Activated CD4-positive, alpha-beta T cell treated with anti-CD3 and anti-CD28 coated beads, Interleukin-10, Interleukin-2, amounts not matched to agents 100 ng/mL and 50 ng/mL, durations not matched to agents 16 hours and 8 hours (primary cell): ENCODE data around the gene GRID2IP.

Source experiments
- DNase-seq: peaks from one replicate; pipeline ENCODE4 v3.0.0-alpha.2; 2020

GRID2IP gene

GRCh38 chr7:6516387-6516983 lies 34.8 kb downstream of the GRID2IP start:
- DNase-seq = peak; percentile 79

DNA sequence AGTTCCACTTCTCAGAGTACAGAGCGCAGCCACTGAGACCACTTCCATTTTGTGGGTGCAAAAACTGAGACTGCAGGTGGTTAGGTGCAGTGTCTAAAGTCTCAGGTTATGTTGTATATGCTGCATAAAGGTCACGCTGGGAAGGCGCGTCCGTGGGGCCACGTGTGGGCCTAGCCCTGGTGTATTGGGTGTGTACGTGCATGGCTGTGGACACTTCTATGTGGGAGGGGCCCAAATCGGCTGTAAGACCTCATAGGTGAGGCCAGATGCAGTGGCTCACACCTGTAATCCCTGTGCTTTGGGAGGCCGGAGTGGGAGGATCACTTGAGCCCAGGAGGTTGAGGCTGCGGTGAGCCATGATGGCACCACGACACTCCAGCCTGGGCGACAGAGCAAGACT lies 37.7 kb downstream of the GRID2IP start:
- no peak for DNase-seq

DNA sequence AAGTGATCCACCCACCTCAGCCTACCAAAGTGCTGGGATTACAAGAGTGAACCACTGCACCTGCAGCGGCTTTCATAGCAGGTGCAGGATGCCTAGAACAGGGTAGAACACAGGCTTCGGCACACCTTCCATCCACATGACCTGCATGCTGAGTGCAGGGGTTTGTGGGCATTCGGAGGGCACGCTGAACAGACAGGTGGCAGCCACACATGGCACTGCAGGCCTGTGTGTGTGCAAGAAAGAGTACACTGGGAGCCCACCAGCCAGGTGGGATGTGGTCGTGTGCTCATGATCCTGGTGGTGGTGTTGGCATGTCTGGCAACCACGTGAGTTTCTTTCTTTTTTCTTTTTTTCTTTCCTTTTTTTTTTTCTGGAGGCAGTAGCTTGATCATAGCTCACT lies 38.4 kb downstream of the GRID2IP start:
- no peak for DNase-seq

- DNase-seq = no peak
Measured at GRCh38 chr7:6510476-6511133, 40.7 kb downstream of the GRID2IP start.

DNA sequence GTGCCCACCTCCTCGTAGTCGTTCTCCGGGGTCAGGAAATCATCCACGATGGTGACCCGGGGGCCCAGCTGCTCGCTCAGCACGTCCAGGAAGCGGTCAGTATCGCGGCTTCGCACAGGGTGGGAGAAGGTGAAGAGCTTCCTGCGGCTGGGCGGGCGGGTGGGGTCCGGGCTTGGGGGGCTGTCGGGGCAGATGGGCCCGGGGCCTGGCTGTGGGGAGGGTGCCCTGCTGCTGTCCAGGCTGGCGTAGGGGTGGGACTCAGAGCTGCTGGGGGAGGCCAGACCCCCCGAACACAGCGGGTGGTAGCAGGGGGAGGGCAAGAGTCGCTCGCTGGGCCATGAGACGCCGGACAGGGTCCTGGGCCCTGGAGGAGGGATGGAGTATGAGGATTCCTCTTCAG lies 42.3 kb downstream of the GRID2IP start:
- DNase-seq = no peak

DNA sequence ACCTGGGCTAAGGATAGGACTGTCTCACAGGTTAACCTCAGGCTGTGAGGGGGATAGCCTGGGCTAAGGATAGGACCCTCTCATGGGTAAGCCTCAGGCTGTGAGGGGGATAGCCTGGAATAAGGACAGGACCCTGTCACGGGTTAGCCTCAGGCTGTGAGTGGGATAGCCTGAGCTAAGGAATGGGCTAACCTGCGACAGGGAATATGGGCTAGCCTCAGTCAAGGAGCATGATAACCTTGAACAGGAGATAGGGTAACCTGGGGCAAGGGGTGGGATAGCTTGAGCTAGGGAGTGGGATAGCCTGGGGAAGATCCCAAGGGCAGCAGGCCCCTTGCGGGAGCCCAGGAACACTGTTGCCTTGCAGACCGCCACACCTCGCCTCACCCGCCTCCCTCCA lies 42.7 kb downstream of the GRID2IP start:
- DNase-seq = no peak

DNA sequence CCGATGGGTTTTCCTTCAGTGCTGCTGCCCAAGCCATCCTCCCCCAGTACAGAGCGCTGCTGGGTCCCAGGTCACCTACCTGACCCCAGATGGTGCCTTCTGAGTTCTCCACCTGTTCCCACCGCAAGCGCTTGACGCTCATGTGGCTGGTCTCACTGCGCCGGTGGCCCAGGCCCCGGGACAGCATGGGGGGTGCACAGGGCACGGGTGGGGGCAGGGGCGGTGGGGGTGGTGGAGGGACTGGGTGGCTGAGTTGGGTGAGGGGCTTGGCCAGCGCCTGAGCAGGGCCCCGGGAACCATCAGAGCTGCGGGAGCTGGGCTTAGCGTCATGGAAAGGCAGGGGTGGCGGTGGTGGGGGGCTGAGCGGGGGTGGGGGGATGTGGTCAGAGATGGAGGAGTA lies 43.4 kb downstream of the GRID2IP start:
- no peak for DNase-seq

- DNase-seq = no peak
Measured at GRCh38 chr7:6505685-6506559, 45.3 kb downstream of the GRID2IP start.

DNA sequence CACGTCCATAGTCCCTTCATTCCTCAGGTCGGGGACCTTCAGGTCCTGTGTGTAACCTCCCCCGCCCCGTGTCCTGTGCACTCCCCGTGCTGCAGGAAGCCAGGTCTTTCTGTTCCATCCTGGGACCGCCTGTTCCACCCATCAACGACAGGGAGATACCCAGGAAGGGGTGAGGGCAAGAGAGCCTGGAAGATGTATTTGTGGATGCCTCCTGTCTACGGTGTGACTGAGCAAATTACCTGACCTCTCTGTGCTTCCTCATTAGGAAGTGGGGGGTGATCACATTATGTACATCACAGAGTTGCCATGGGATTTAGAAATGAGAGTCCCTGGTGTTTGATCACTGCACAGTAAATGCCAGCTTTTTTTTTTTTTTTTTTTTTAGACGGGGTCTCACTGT lies 46.3 kb downstream of the GRID2IP start:
- DNase-seq = no peak

GRCh38 chr7:6502886-6503285 lies 48.4 kb downstream of the GRID2IP start:
- no peak for DNase-seq

GRCh38 chr7:6501586-6502564 lies 49.4 kb downstream of the GRID2IP start:
- DNase-seq = no peak

- DNase-seq = no peak
Measured at GRCh38 chr7:6500691-6501090, 50.6 kb downstream of the GRID2IP start.

DNA sequence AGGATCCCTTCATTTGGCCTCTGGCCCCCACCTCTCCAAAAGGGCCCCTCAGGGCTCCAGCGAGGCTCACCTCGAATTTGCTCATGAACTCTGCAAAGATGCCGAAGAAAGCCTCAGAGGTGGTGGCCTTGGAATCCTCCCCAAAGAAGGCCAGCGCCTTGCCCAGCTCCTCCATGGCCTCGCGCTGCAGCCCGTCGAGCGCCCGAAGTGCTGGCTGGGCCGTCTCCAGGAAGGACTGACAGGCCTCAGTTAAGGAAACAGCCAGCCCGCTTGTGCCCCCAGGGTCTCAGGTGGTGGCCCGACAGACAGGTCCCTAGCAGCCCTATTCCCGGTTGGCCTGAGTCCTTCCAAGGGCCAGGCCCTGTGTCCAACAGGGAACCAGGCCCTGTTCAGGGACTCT lies 53.3 kb downstream of the GRID2IP start:
- no peak for DNase-seq

DNA sequence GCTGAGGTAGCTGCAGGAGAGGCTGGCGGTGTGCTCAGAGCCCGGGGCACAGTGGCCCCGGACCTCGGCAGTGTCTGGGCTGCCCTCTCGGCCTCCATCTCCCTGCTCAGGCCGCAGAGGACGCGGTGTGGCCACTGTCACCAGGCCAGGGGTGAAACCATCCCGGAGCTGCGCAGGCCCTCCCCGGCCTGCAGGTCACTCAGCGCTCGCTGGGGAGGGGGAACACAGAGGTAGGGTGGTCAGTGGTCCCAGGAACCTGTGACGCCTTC lies 53.7 kb downstream of the GRID2IP start:
- DNase-seq = no peak

DNA sequence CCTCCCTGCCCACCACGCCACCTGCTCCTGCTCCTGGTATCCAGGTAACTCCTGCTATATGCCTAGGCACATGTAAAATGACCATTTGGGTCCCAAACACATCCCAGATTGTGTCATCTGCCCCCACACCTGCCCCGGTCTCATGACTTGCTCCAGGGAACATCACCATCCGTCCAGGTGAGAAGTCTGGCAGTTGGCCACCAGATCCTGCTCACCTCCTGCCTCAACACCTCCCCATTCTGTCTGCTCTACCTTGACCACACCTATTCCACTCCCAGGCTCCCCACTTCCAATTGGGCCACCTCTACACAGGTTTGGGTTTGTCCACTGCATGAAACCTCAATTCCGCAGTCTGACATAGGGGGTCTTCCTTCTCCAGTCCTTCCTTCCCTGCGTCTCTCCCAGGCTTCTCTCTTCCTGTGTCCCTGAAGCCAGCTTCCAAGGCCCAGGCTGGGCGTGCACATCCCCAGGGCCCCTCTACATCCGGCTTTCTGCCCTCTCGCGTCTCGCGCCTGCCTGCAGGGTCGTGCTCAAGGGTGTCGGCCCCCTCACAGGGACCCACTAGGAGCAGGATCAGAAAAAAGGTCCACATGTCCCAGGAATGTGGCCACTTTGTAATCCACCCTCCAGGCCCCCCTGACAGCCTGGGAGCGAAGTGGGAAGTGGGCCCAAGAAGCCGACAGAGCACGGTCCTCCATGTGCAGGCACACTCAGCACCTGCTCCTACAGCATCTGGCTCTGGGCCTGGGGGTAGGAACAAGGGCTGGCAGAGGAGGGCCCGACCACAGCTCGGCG lies 54.2 kb downstream of the GRID2IP start:
- DNase-seq = no peak

DNA sequence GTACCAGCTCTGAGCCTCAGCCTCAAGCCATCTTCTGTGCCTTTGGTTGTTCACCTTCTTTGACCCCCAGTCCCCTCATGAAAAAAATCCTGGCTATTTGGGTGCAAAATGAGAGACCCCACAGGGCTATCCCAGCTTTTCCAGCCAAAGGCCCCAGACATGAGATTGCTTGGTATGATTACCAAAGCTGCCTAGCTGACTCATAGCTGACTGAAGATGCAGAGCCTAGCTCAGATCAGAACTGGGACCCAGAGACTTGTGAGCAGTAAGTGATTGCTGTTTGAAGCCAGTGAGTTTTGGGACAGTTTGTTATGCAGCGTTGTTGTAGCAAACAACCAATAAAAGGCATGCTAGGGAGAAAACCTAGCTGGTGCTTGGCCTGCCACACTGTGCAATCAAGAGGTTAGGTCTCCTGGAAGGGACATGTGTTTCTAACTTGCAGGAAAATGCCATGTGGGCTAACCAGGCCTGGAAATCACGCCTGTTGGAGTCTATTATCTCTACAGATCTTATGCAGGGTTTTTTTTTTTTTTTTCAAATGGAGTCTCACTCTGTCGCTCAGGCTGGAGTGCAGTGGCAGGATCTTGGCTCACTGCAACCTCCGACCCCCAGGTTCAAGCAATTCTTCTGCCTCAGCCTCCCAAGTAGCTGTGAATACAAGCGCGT lies 55.5 kb downstream of the GRID2IP start:
- no peak for DNase-seq

DNA sequence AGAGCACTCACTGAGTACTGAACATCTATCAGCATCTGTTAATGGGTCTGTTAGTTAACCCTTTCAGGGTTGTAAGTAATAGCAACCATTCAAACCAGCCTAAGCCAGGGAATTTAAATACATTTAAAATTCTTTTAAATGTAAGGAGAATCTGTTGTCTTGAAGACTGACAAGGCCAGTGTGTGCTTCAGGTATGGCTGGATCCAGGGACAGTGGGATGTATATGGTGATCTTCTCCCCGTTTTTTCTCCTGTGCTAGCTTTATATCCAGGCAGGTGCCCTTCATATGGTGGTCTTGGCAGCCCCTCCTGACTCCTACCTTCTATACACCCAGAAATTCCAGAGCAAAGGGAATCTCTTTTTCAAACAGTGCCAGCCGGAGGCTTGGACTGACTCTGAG lies 56.9 kb downstream of the GRID2IP start:
- no peak for DNase-seq

DNA sequence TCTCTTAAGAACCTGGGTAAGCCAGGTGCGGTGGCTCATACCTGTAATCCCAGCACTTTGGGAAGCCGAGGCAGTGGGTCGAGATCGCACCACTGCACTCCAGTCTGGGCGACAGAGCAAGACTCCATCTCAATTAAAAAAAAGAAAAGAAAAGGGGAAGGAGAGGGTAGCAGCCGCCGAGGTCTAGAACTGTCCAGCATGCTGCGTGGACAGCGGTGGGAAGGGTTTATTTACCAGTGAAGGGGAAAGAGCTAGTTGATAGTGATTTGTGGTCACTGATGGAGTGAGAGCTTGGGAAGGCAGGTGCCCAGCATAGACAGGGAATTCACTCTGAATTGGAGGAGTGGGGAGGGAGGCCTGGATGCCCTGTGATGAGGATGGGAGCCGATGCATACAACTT lies 60.1 kb downstream of the GRID2IP start:
- no peak for DNase-seq

DNA sequence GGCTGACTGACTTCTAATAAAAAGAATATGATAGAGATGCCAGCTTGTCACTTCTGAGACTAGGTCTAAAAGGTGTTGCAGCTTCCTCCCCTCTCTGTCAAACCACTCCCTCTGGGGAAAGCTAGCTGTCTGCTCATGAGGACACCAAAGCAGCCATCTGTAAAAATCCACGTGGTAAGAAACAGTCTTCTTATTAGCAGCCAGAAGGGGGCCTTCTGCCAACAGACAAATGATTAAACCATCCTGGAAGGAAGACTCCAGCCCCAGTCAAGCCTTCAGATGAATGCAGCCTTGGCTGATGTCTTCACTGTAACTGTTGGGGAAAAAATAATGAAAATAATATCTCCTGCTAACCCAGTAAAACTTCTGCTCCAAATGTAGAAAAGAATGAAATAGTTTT lies 61.6 kb downstream of the GRID2IP start:
- no peak for DNase-seq

DNA sequence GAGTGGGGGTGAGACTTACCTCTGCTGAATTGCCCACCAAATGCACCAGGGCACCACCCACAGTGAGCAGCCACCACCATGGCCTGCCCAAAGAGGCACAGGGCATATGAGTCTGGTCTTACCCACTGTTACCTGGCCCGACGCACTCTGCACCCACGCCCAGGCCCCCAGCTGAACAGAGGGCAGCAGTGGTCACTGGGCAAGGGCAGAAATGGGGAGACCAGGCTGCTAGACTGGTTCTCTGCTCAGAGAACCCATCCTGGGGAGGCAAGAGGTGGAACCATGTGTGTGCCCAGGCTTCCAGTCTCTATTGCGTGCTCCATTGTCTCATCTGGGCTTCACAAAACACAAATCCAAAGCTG lies 64.1 kb downstream of the GRID2IP start:
- DNase-seq = no peak

- no peak for DNase-seq
Measured at GRCh38 chr7:6486438-6487183, 64.7 kb downstream of the GRID2IP start.
